ACC112 (cell line): Measurements from ENCODE around the gene ADAMTS17.

Source experiments
- H2AFZ ChIP-seq: fragments of 200-600 bp; sonication (generic); one replicate; pipeline ENCODE4 v1.6.0; 2017; ENCODE audit warnings: antibody characterized with exemption, low read length; ENCODE audit not compliant: unreplicated experiment
- H3K27ac ChIP-seq: fragments of 200-600 bp; sonication (generic); 2 replicates; pipeline ENCODE4 v1.5.1; 2014; ENCODE audit warnings: low read depth, mild to moderate bottlenecking, antibody characterized with exemption, low read length, moderate library complexity
- H3K27me3 ChIP-seq: fragments of 200-600 bp; sonication (generic); 2 replicates; pipeline ENCODE4 v1.6.1; 2014; ENCODE audit warnings: mild to moderate bottlenecking, antibody characterized with exemption, low read length, moderate library complexity, mixed read lengths; ENCODE audit not compliant: insufficient read depth
- H3K36me3 ChIP-seq: fragments of 200-600 bp; sonication (generic); 2 replicates; pipeline ENCODE4 v1.6.1; 2016; ENCODE audit warnings: mild to moderate bottlenecking, antibody characterized with exemption, low read length, moderate library complexity, mixed read lengths; ENCODE audit not compliant: insufficient read depth
- H3K4me1 ChIP-seq: fragments of 200-600 bp; sonication (generic); one replicate; pipeline ENCODE4 v1.6.1; 2016; ENCODE audit warnings: low read length, mixed read lengths; ENCODE audit not compliant: insufficient read depth, unreplicated experiment, control insufficient read depth
- H3K4me3 ChIP-seq: fragments of 200-600 bp; sonication (generic); 2 replicates; pipeline ENCODE4 v1.5.1; 2014; ENCODE audit warnings: mild to moderate bottlenecking, low read depth, low read length
- H3K79me2 ChIP-seq: fragments of 200-600 bp; sonication (generic); one replicate; pipeline ENCODE4 v1.6.0; 2016; ENCODE audit warnings: low read length; ENCODE audit not compliant: control insufficient read depth, unreplicated experiment, insufficient read depth

ADAMTS17 gene

GRCh38 chr15:100163961-100164360, 177.8 kb downstream of the ADAMTS17 start:
- Histone ChIP-seq H3K4me3 (no peak overlapping the region), H3K4me1 (no peaks in the 10 kb centered on the region), H3K27me3 (no peaks in the 10 kb centered on the region), H2AFZ (no peak overlapping the region), H3K79me2 (no peaks in the 10 kb centered on the region), H3K27ac (no peak overlapping the region), H3K36me3 (no peaks in the 10 kb centered on the region)

GRCh38 chr15:100160953-100161352, 180.8 kb downstream of the ADAMTS17 start:
- Histone ChIP-seq H3K36me3 (no peaks in the 10 kb centered on the region), H3K27me3 (no peaks in the 10 kb centered on the region), H3K4me1 (no peaks in the 10 kb centered on the region), H3K79me2 (no peaks in the 10 kb centered on the region), H3K27ac (no peak overlapping the region), H2AFZ (no peak overlapping the region), H3K4me3 (no peak overlapping the region)

GRCh38 chr15:100159436-100159835, 182.3 kb downstream of the ADAMTS17 start:
- H3K27me3 ChIP-seq = no peaks in the 10 kb centered on the region
- H2AFZ ChIP-seq = no peak overlapping the region
- no peaks in the 10 kb centered on the region for H3K36me3 ChIP-seq
- no peak overlapping the region for H3K4me3 ChIP-seq
- no peaks in the 10 kb centered on the region for H3K4me1 ChIP-seq
- no peak overlapping the region for H3K27ac ChIP-seq
- no peaks in the 10 kb centered on the region for H3K79me2 ChIP-seq

- H3K27ac ChIP-seq = no peak overlapping the region
- no peaks in the 10 kb centered on the region for H3K79me2 ChIP-seq
- H3K36me3 ChIP-seq = no peaks in the 10 kb centered on the region
- H3K4me1 ChIP-seq = no peaks in the 10 kb centered on the region
- H3K27me3 ChIP-seq = no peaks in the 10 kb centered on the region
- no peak overlapping the region for H2AFZ ChIP-seq
- H3K4me3 ChIP-seq = no peak overlapping the region
Measured at GRCh38 chr15:100158356-100158755, 183.4 kb downstream of the ADAMTS17 start.

- Histone ChIP-seq H3K79me2 (no peaks in the 10 kb centered on the region), H3K36me3 (no peaks in the 10 kb centered on the region), H3K4me1 (no peaks in the 10 kb centered on the region), H2AFZ (no peak overlapping the region), H3K27me3 (no peaks in the 10 kb centered on the region), H3K27ac (no peak overlapping the region), H3K4me3 (no peak overlapping the region)
Measured at GRCh38 chr15:100156201-100156600, 185.6 kb downstream of the ADAMTS17 start.

- Histone ChIP-seq H3K4me1 (no peaks in the 10 kb centered on the region), H2AFZ (no peak overlapping the region), H3K27me3 (no peaks in the 10 kb centered on the region), H3K79me2 (no peaks in the 10 kb centered on the region), H3K27ac (no peak overlapping the region), H3K36me3 (no peaks in the 10 kb centered on the region), H3K4me3 (no peak overlapping the region)
Measured at GRCh38 chr15:100154338-100154737, 187.4 kb downstream of the ADAMTS17 start.

GRCh38 chr15:100152463-100152862, 189.3 kb downstream of the ADAMTS17 start:
- Histone ChIP-seq H3K4me3 (no peak overlapping the region), H3K4me1 (no peaks in the 10 kb centered on the region)

GRCh38 chr15:100150906-100151305, 190.9 kb downstream of the ADAMTS17 start:
- Histone ChIP-seq H3K36me3 (no peaks in the 10 kb centered on the region), H3K4me3 (no peak overlapping the region)

More at GRCh38 chr15:100152463-100152862, 189.3 kb downstream of the ADAMTS17 start:
- Histone ChIP-seq H2AFZ (no peak overlapping the region), H3K27me3 (no peaks in the 10 kb centered on the region), H3K36me3 (no peaks in the 10 kb centered on the region), H3K79me2 (no peaks in the 10 kb centered on the region), H3K27ac (no peak overlapping the region)

GRCh38 chr15:100147828-100148227, 193.9 kb downstream of the ADAMTS17 start:
- Histone ChIP-seq H3K27ac (no peak overlapping the region), H2AFZ (no peak overlapping the region), H3K27me3 (no peaks in the 10 kb centered on the region), H3K79me2 (no peaks in the 10 kb centered on the region), H3K36me3 (no peaks in the 10 kb centered on the region), H3K4me1 (no peaks in the 10 kb centered on the region), H3K4me3 (no peak overlapping the region)

More at GRCh38 chr15:100150906-100151305, 190.9 kb downstream of the ADAMTS17 start:
- no peaks in the 10 kb centered on the region for H3K79me2 ChIP-seq
- H2AFZ ChIP-seq = no peak overlapping the region
- H3K4me1 ChIP-seq = no peaks in the 10 kb centered on the region
- H3K27me3 ChIP-seq = no peaks in the 10 kb centered on the region
- no peak overlapping the region for H3K27ac ChIP-seq

GRCh38 chr15:100143378-100143777, 198.4 kb downstream of the ADAMTS17 start:
- no peaks in the 10 kb centered on the region for H3K36me3 ChIP-seq
- H3K27ac ChIP-seq = no peak overlapping the region
- no peak overlapping the region for H2AFZ ChIP-seq
- H3K79me2 ChIP-seq = no peaks in the 10 kb centered on the region
- no peak overlapping the region for H3K4me3 ChIP-seq
- no peaks in the 10 kb centered on the region for H3K27me3 ChIP-seq
- H3K4me1 ChIP-seq = no peaks in the 10 kb centered on the region

- no peaks in the 10 kb centered on the region for H3K36me3 ChIP-seq
- H3K27me3 ChIP-seq = no peaks in the 10 kb centered on the region
- no peak overlapping the region for H2AFZ ChIP-seq
Measured at GRCh38 chr15:100141311-100142001, 200.3 kb downstream of the ADAMTS17 start.

More at GRCh38 chr15:100141311-100142001, 200.3 kb downstream of the ADAMTS17 start:
- Histone ChIP-seq H3K4me1 (no peaks in the 10 kb centered on the region), H3K4me3 (no peak overlapping the region), H3K79me2 (no peaks in the 10 kb centered on the region), H3K27ac (no peak overlapping the region)
